Thymus (tissue), 11 donors: ENCODE measurements around the gene SOX6. TPM values are rescaled to one million over a fixed set of nuclear protein-coding genes. Genes with fewer than 3 reads are reported as not detected.
"Not testable (repeated sequence)": the region's sequence is repeated elsewhere in the genome, so short reads cannot be mapped to it uniquely, and the experiment has no call there.

Source experiments
- DNase-seq, 9 donors: peaks; one replicate each; pipeline ENCODE4 v3.0.0-alpha.2; 2013; ENCODE audit warnings: low spot score in 9 of 9, low read depth in 6 of 9, missing footprints in 1 of 9
- H3K27ac ChIP-seq, 2 donors: one replicate each; pipeline ENCODE4 v1.5.1; 2013; ENCODE audit warnings: control low read depth in 1 of 2, low read depth in 1 of 2, low read length in 1 of 2, mild to moderate bottlenecking in 1 of 2, moderate library complexity in 1 of 2
- H3K27me3 ChIP-seq, 2 donors: one replicate each; pipeline ENCODE4 v1.5.1; 2013; ENCODE audit warnings: low read length in 1 of 2; ENCODE audit not compliant: control insufficient read depth in 2 of 2, insufficient read depth in 1 of 2
- H3K36me3 ChIP-seq, 2 donors: one replicate each; pipeline ENCODE4 v1.5.1; 2013; ENCODE audit warnings: low read length in 1 of 2, mild to moderate bottlenecking in 1 of 2, moderate library complexity in 1 of 2; ENCODE audit not compliant: control insufficient read depth in 2 of 2, insufficient read depth in 2 of 2
- H3K4me1 ChIP-seq, 2 donors: one replicate each; pipeline ENCODE4 v1.5.1; 2013; ENCODE audit warnings: low read length in 2 of 2; ENCODE audit not compliant: control insufficient read depth in 2 of 2, insufficient read depth in 2 of 2
- H3K4me3 ChIP-seq, 2 donors: one replicate each; pipeline ENCODE4 v1.5.1; 2013; ENCODE audit warnings: low read length in 2 of 2, control low read depth in 1 of 2, mild to moderate bottlenecking in 1 of 2
- H3K9me3 ChIP-seq, 2 donors: one replicate each; pipeline ENCODE4 v1.5.1; 2013; ENCODE audit warnings: low read length in 1 of 2, mild to moderate bottlenecking in 1 of 2; ENCODE audit not compliant: control insufficient read depth in 2 of 2, insufficient read depth in 1 of 2
- WGBS: extraction: QIAGEN DNeasy Blood & Tissue Kit; methylation state at CpG from one replicate; pipeline ENCODE4 v1.1.7; 2013; 5-methylcytosine and 5-hydroxymethylcytosine counted together
- polyA plus RNA-seq: library from polyadenylated mRNA; stranded (reverse); fragments of 200-250 nt; gene quantifications from one replicate; pipeline ENCODE4 v1.2.3, GENCODE V29; 2013
- total RNA-seq: library from RNA; stranded (reverse); fragments of 120-200 nt; gene quantifications from one replicate; pipeline ENCODE4 v1.2.4, GENCODE V29; 2013
- donor health status: healthy.

SOX6 gene
- total and polyA plus RNA-seq, 2 donors = 1.2 to 3.0 TPM

GRCh38 chr11:16393340-16393739, 37.0 kb upstream of the SOX6 start:
- Histone ChIP-seq H3K4me3 (no peak overlapping the region), H3K9me3 (no peaks in the 10 kb centered on the region), H3K4me1 (no peaks in the 10 kb centered on the region), H3K27ac (no peak overlapping the region), H3K36me3 (no peaks in the 10 kb centered on the region), H3K27me3 (no peaks in the 10 kb centered on the region)
- no peak for DNase-seq

GRCh38 chr11:16392616-16393015, 36.3 kb upstream of the SOX6 start:
- no peak overlapping the region for H3K4me3 ChIP-seq
- H3K4me1 ChIP-seq = no peaks in the 10 kb centered on the region
- H3K9me3 ChIP-seq = no peaks in the 10 kb centered on the region

GRCh38 chr11:16390826-16391225, 34.5 kb upstream of the SOX6 start:
- H3K4me3 ChIP-seq, H3K36me3 ChIP-seq, H3K27me3 ChIP-seq, H3K4me1 ChIP-seq, H3K9me3 ChIP-seq, H3K27ac ChIP-seq, DNase-seq: not testable (repeated sequence)
- 93% methylated on average over 2 of the region's 2 CpGs for WGBS

More at GRCh38 chr11:16392616-16393015, 36.3 kb upstream of the SOX6 start:
- Histone ChIP-seq H3K27me3 (no peaks in the 10 kb centered on the region), H3K27ac (no peak overlapping the region), H3K36me3 (no peaks in the 10 kb centered on the region)
- DNase-seq = no peak

GRCh38 chr11:16385099-16385498, 28.8 kb upstream of the SOX6 start:
- DNase-seq = no peak
- Histone ChIP-seq H3K4me1 (no peaks in the 10 kb centered on the region), H3K36me3 (no peaks in the 10 kb centered on the region), H3K27ac (no peak overlapping the region), H3K4me3 (no peak overlapping the region), H3K9me3 (no peaks in the 10 kb centered on the region), H3K27me3 (no peaks in the 10 kb centered on the region)

- no peak overlapping the region for H3K4me3 ChIP-seq
- H3K27me3 ChIP-seq = no peaks in the 10 kb centered on the region
- H3K4me1 ChIP-seq = no peaks in the 10 kb centered on the region
- no peak overlapping the region for H3K27ac ChIP-seq
- no peak for DNase-seq
- no peaks in the 10 kb centered on the region for H3K9me3 ChIP-seq
- WGBS = 95% methylated on average over 2 of the region's 2 CpGs
- H3K36me3 ChIP-seq = no peaks in the 10 kb centered on the region
Measured at GRCh38 chr11:16382638-16383380, 26.5 kb upstream of the SOX6 start.

- Histone ChIP-seq H3K36me3 (no peaks in the 10 kb centered on the region), H3K4me3 (no peak overlapping the region)
- WGBS = 90% methylated on average over 5 of the region's 5 CpGs
Measured at GRCh38 chr11:16382186-16382585, 25.8 kb upstream of the SOX6 start.

GRCh38 chr11:16380941-16381568, 24.7 kb upstream of the SOX6 start:
- Histone ChIP-seq H3K27me3 (no peaks in the 10 kb centered on the region), H3K4me3 (no peak overlapping the region), H3K9me3 (no peaks in the 10 kb centered on the region), H3K27ac (no peak overlapping the region), H3K36me3 (no peaks in the 10 kb centered on the region), H3K4me1 (no peaks in the 10 kb centered on the region)
- no peak for DNase-seq

More at GRCh38 chr11:16382186-16382585, 25.8 kb upstream of the SOX6 start:
- Histone ChIP-seq H3K4me1 (no peaks in the 10 kb centered on the region), H3K27ac (no peak overlapping the region), H3K9me3 (no peaks in the 10 kb centered on the region), H3K27me3 (no peaks in the 10 kb centered on the region)
- no peak for DNase-seq

- WGBS = 98% methylated on average over 2 of the region's 2 CpGs
- no peak for DNase-seq
- H3K9me3 ChIP-seq = no peaks in the 10 kb centered on the region
- H3K4me3 ChIP-seq = no peak overlapping the region
- no peaks in the 10 kb centered on the region for H3K4me1 ChIP-seq
- no peaks in the 10 kb centered on the region for H3K27me3 ChIP-seq
- no peak overlapping the region for H3K27ac ChIP-seq
- no peaks in the 10 kb centered on the region for H3K36me3 ChIP-seq
Measured at GRCh38 chr11:16378906-16379305, 22.6 kb upstream of the SOX6 start.

GRCh38 chr11:16377746-16378145, 21.4 kb upstream of the SOX6 start:
- Histone ChIP-seq H3K27ac (no peak overlapping the region), H3K9me3 (no peaks in the 10 kb centered on the region), H3K36me3 (no peaks in the 10 kb centered on the region), H3K4me3 (no peak overlapping the region), H3K27me3 (no peaks in the 10 kb centered on the region), H3K4me1 (no peaks in the 10 kb centered on the region)
- 96% methylated on average over 5 of the region's 5 CpGs for WGBS
- DNase-seq = no peak
